IPS-11a (cell line): Measurements from ENCODE around the gene COPS9.

Experiments used
- H3K4me3 ChIP-seq: one replicate; pipeline ENCODE4 v1.5.1; 2013; ENCODE audit warnings: low read depth, low read length, control low read depth

COPS9 gene

GRCh38 chr2:240166761-240167587 lies 30.9 kb upstream of the COPS9 start:
- no peak overlapping the region for H3K4me3 ChIP-seq

GRCh38 chr2:240166191-240166590 lies 30.1 kb upstream of the COPS9 start:
- no peak overlapping the region for H3K4me3 ChIP-seq

DNA sequence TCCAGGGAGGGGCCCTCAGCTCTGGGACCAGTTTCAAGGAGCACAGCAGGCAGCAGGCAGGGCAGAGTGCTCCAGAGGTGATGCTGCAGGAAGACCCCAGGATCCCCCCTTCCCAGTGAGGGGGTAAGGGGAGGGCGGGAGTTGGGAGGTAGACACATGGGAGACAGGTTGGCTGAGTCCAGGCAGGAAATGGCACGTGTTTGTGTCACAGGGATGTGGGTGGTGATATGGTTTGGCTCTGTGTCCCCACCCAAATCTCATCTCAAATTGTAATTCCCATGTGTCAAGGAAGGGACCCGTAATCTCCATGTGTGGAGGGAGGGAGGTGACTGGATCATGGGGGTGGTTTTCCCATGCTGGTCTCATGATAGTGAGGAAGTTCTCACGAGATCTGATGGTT lies 29.6 kb upstream of the COPS9 start:
- no peak overlapping the region for H3K4me3 ChIP-seq

GRCh38 chr2:240165034-240165433 lies 28.9 kb upstream of the COPS9 start:
- H3K4me3 ChIP-seq: no peak overlapping the region

- no peak overlapping the region for H3K4me3 ChIP-seq
These were observed 28.5 kb upstream of the COPS9 start for GRCh38 chr2:240164586-240164985.

- no peak overlapping the region for H3K4me3 ChIP-seq
These were observed 27.9 kb upstream of the COPS9 start for GRCh38 chr2:240163844-240164574.

DNA sequence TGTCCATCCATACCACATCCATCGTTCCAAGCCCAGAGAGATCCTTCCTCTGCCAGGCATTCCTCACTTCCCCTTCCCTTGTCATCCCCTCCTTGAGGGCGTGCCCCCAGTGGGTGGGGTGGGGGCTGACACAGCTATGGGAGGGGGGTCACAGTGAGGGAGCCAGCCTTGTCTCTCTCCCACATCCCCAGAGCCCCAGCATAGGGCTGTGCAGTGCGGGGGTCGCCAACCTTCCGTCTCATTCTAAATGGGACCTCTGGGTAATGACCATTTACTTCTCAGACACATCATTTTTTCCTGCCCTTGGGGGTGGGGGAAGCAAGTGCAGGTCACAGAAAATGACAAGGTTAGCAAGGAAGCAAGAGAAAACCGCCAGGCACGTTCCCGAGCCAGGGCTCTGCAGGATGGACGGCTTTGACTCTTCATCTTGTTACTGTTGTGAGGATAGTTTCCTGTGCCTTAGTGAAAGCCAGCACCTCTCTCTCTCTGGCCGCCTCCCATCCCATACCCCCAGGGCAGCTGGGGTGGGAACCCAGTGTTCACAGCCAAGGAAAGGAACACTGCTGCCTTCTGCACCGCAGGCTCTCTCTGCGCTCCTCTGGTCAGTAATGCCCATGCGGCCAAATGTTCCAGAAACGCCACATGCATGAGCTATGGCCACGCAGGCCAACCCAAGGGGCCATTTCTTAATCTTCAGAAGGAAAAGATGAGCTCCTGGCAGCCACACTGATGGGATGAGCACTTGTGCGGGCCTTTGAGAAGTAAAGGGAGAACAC lies 27.0 kb upstream of the COPS9 start:
- no peak overlapping the region for H3K4me3 ChIP-seq

- H3K4me3 ChIP-seq: no peak overlapping the region
These were observed 26.4 kb upstream of the COPS9 start for GRCh38 chr2:240162531-240162930.

GRCh38 chr2:240162032-240162431 lies 25.9 kb upstream of the COPS9 start:
- H3K4me3 ChIP-seq: no peak overlapping the region

- H3K4me3 ChIP-seq: no peak overlapping the region
These were observed 25.1 kb upstream of the COPS9 start for GRCh38 chr2:240161087-240161750.

GRCh38 chr2:240160291-240161086 lies 24.4 kb upstream of the COPS9 start:
- H3K4me3 ChIP-seq: no peak overlapping the region

DNA sequence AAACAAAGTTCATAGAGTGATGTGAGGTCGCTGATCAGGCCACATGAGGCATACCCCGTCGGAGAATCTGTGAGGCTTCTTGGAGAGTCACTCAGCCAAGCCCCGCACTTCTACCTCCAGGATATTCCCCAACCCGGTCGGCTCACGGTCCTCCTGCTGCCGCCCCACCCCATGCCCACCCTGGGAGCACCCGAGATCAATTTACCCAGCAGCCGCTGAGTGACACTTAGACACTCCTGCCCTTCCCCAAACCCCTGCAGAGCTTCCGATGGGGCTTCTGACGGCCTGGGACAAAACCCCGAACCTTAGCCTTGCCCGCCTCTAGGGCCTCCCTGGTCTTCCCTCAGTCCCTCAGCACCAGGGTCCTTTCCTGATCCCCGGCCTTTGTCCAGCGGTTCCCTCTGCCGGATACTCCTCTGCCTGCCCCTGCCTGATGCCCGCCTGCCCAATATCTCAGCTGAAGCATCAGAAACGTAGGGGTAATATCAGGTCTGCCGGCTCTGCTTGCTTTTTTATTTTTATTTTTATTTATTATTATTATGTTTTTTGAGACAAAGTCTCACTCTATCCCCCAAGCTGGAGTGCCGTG lies 23.2 kb upstream of the COPS9 start:
- no peak overlapping the region for H3K4me3 ChIP-seq

DNA sequence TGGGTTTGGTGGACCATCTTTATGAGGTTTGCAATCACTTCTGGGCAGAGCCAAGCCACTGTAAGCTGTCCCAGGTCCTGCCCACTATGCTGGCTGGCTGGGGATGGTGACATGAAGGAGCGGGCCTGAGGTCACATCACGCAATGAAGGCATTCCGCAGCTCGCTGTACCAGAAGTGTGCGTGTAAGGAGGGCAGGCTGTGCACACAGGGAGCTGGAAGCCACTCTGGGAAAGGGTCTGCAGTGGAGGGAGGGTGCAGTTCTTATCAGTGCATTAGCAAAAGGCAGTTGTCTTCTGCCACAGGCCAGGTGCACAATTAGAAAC lies 21.0 kb upstream of the COPS9 start:
- no peak overlapping the region for H3K4me3 ChIP-seq

DNA sequence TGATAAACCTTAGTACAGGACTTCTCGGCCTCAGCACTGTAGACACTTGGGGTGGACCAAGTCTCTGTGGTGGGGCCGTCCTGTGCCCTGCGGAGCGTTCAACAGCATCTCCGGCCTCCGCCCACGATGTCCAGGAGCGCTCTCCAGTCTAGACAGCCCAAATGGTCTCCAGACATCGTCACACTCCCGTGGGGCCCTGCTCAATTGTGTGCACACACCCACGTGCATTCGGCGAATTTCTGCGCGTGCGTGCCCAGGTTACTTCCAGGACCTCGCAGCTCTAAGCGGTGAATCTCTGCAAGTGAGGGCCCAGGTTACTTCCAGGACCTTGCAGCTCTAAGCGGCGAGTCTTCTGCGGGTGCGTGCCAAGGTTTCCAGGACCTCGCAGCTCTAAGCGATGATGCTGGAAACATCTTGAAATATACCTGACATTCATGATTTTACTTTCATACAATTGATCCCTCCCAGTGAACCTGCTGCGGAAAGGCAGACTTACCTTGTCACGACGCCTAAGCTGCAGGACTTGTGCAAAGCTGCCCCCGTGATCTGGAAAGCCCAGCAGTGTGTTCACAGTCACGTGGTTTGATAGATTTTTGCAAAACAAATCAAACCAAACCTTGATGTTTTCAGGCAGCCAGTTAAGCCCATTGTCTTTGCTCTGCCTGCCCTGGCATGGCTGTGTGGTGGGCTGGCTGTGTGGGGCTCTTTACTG lies 20.5 kb upstream of the COPS9 start:
- no peak overlapping the region for H3K4me3 ChIP-seq

DNA sequence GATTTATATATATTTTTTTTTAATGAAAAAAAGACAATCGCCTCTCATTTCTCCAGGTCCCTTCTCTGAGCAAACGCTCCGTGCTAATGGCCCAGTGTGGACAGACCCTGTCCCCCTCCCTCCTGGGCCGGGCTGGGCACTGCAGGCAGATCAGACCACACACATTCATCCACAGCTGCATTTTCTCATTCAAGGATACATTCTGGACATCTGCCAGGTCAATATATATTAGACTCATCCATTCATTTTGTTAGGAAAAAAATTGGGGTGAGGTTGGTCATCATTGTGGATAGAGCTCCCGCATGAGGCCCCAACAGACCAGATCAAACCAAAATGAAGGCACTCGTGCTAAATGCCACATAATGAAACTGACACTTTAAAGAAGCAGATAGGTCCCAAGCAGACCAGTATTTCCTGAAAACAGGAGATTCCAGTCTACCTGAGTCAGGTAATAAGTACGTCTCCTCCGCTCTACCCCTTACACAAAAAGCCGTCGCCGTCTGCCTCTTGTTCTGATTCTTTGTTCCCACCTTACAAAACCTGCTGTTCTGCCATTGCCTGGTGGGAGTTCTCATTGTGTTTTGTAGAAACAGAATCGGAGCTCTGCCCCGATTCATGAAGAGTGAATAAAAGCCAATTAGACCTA lies 19.8 kb upstream of the COPS9 start:
- no peak overlapping the region for H3K4me3 ChIP-seq

- no peak overlapping the region for H3K4me3 ChIP-seq
These were observed 19.1 kb upstream of the COPS9 start for GRCh38 chr2:240155048-240155744.

DNA sequence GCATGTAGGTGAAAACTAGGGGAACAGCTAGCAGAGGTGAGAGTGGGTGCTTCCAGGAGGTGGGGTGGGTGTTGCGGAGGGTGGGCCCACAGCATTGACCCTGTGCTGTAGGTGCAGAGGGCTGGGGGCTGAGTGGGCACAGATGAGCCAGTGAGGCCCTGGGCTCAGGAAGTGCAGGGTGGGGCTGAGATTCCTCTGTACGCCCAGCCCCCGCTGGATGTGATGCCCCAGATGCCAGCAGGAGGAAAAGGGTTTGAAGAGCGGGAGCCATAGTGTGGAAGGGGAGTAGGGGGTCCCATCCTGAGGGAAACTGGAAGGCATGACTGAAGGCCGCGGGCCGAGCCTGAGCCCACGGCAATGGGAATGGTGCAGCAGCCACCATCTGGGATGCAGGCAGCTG lies 18.5 kb upstream of the COPS9 start:
- no peak overlapping the region for H3K4me3 ChIP-seq

DNA sequence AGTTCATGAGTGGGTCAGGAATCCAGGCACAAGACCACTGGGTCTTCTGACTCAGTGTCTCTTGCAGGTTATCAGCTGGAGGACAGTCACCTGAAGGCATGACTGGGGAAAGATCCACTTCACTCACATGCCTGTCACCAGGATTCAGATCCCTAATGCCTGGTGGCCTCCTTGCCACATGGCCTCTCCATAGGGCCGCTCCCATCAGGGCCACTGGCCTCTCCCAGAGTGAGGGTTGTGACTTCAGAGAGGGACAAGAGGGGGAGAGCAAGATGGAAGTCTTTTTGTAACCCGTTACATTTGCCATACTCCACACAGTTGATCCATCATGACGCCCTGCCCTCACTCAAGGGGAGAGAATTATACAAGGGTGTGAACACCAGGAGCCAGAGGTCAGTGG lies 17.3 kb upstream of the COPS9 start:
- H3K4me3 ChIP-seq: no peak overlapping the region
